ENCODE measurements around the gene ORAI2. TPM values are rescaled to one million over a fixed set of nuclear protein-coding genes. Genes with fewer than 3 reads are reported as not detected.

ORAI2 gene
- total and polyA plus RNA-seq, 2 donors (not counting 3 experiments of a cell fraction or from before 2014, with no cell fraction given): 84.1 to 99.1 TPM

DNA sequence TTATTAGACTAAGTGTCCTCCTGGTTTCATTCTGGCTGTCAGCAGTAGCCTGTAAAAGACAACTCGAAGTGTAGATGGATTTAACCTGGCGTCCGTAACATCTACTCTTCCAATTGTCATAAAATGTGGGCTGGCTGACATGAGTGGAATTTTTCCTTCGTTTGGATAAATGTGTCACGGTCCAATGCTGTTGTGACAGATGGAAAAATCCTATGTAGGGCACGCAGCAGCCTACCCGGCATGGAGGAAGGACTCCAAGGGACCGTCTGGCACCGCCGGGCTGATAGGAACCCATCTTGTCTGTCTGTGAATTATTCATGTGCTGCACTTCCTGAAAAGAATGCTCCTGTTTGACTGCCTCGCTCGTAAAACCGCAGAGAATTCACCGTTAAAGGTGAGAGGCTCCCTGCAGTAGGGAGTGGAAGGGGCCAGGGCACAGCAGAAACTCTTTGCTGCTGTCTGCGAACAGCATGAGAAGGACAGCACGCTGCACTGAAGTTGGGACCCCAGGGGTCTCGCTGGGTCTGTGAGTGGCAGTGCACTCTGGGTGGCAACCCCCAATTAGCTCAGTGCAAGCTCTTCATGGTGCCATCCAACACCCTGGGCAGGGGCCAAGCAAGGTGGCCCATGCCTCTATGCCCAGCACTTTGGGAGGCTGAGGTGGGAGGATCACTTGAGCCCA lies 1.6 kb upstream of the ORAI2 start:
- Histone ChIP-seq H3K9ac (replicated peaks; ENCODE audit: extremely low read depth, insufficient read depth, low read length) (no peak overlapping the region), H2AFZ (ENCODE audit: low read depth, low read length) (no peak overlapping the region), H3K9me1 (replicated peaks; ENCODE audit: control insufficient read depth, extremely low read depth, insufficient read depth, low read length) (no peaks in the 10 kb centered on the region), H3K79me2 (ENCODE audit: control insufficient read depth, insufficient read depth, low read length) (peaks cover 19% of the 10 kb centered on the region), H3K27ac (ENCODE audit: insufficient read depth, low read depth, low read length) (no peak overlapping the region), H3K9me3 (replicated peaks; ENCODE audit: control insufficient read depth, insufficient read depth, low read length) (no peaks in the 10 kb centered on the region), H3K4me1 (ENCODE audit: control insufficient read depth, extremely low read depth, insufficient read depth, low read length) (peaks cover 6% of the 10 kb centered on the region), H3K27me3 (ENCODE audit: control insufficient read depth in 2 of 2, insufficient read depth in 2 of 2, low read length in 2 of 2) (no peaks in the 10 kb centered on the region), H3K4me3 (replicated peaks in 1 of 3; ENCODE audit: insufficient read depth in 1 of 3, low read depth in 1 of 3, low read length in 3 of 3) (no peak overlapping the region), H4K20me1 (replicated peaks; ENCODE audit: control insufficient read depth, extremely low read depth, insufficient read depth, low read length) (no peaks in the 10 kb centered on the region), H3K4me2 (ENCODE audit: insufficient read depth, low read length) (no peak overlapping the region), H3K36me3 (ENCODE audit: control insufficient read depth in 2 of 2, extremely low read depth in 1 of 2, insufficient read depth in 2 of 2, low read length in 2 of 2) (no peaks in the 10 kb centered on the region)
- intact Hi-C loops (cut with micrococcal nuclease): no loop called here
- CTCF ChIA-PET: interaction anchor here (1.2 kb wide), 1 partner anchor 27 kb away, joined by 5 read pairs; no protein-coding TSS in a partner anchor
- TF ChIP-seq POLR2AphosphoS5 (IDR thresholded peaks at IDR 0.05; ENCODE audit: insufficient read depth, low read depth, low read length) (no peak), GATA2 (IDR thresholded peaks at IDR 0.05; ENCODE audit: insufficient read depth, insufficient read length, low read depth, low read length) (no peak), CTCF (IDR thresholded peaks at IDR 0.05; ENCODE audit: extremely low read depth in 1 of 2, insufficient read depth in 1 of 2, low read depth in 1 of 2, low read length in 2 of 2) (no peak), JUN (IDR thresholded peaks at IDR 0.05; ENCODE audit: borderline replicate concordance, insufficient read depth, insufficient read length, low read depth) (no peak), EZH2 (IDR thresholded peaks at IDR 0.05; ENCODE audit: borderline replicate concordance, low read depth, low read length, severe bottlenecking) (no peak), POLR2A (IDR thresholded peaks at IDR 0.05; ENCODE audit: low read depth, low read length) (no peak), FOS (IDR thresholded peaks at IDR 0.05; ENCODE audit: borderline replicate concordance, insufficient read depth, low read length) (no peak), MYC (IDR thresholded peaks at IDR 0.05; ENCODE audit: low read depth, low read length) (no peak)
- TF ChIP-seq, protein P1, sequence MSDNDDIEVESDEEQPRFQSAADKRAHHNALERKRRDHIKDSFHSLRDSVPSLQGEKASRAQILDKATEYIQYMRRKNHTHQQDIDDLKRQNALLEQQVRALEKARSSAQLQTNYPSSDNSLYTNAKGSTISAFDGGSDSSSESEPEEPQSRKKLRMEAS (IDR thresholded peaks at IDR 0.05; ENCODE audit: insufficient read depth, insufficient read length): no peak
- DNase-seq (ENCODE audit: low read depth, low spot score) (no peak), FAIRE-seq (no peak)
- BruUV-seq (replicated peaks): no TSS peak
- dilution Hi-C loops (cut with MboI; ENCODE audit: extremely low pct_ligation_motif_present, low sequenced_read_pairs): no loop called here
- POLR2A ChIA-PET: no interaction called here

Data from endothelial cell of umbilical vein (primary cell).